Brain microvascular endothelial cell (primary cell): ENCODE data around the gene AATF.
A peak's percentile ranks its signal among the peaks of the same experiment; 100 is the strongest.

Source experiments
- DNase-seq: peaks from one replicate; pipeline ENCODE4 v3.0.0-alpha.2; 2020
- H3K27ac ChIP-seq: fragments of 250-450 bp; sonication (Bioruptor Pico); 2 replicates; pipeline ENCODE4 v1.5.1; 2020; ENCODE audit warnings: mild to moderate bottlenecking, moderate library complexity
- H3K27me3 ChIP-seq: fragments of 250-450 bp; sonication (Bioruptor Pico); replicated peaks from 2 replicates; pipeline ENCODE4 v1.5.1; 2020; ENCODE audit warnings: mild to moderate bottlenecking
- H3K36me3 ChIP-seq: fragments of 250-450 bp; sonication (Bioruptor Pico); replicated peaks from 2 replicates; pipeline ENCODE4 v1.5.1; 2020; ENCODE audit warnings: mild to moderate bottlenecking
- H3K4me3 ChIP-seq: 2 replicates; pipeline ENCODE4 v1.5.1; 2011; ENCODE audit warnings: low read depth, mild to moderate bottlenecking, control low read depth, low read length, moderate library complexity
- CTCF ChIP-seq: IDR thresholded peaks from 2 replicates; pipeline ENCODE4 v1.5.1; 2011; ENCODE audit warnings: low read depth, mild to moderate bottlenecking, moderate library complexity, low read length, control low read depth, inconsistent platforms; ENCODE audit errors: missing control alignments
- in situ Hi-C: cut with HindIII; loops from 2 replicates; pipeline ENCODE4 v1.10.0; 2017; ENCODE audit warnings: low sequenced_read_pairs, low pct_ligation_motif_present

AATF gene

DNA sequence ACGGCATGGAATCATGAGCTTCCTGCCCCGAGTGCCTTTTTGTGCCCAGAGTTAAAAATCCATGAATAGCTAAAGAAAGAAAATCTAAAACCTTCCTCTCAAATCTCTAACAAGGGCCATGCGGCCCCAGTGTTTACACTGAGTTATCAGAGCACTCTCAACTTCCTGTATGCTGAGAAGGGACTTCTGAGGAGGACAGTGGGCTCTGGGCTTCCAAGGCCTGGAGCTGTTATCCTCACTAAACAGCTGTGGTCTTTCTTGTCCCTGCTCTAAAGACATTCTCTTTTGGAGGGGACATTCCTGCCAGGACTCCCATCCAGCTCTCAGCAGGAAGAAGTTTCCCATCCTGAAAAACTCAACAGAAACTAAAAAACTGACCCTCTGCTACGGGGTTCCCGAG, 135.6 kb downstream of the AATF start:
- Histone ChIP-seq H3K4me3 (no peak overlapping the region), H3K27ac (no peak overlapping the region), H3K27me3 (no peaks in the 10 kb centered on the region), H3K36me3 (peaks cover 28% of the 10 kb centered on the region)
- in situ Hi-C loops = no loop called here
- no peak for TF ChIP-seq CTCF
- DNase-seq = no peak

GRCh38 chr17:37086334-37086733, 137.6 kb downstream of the AATF start:
- Histone ChIP-seq H3K27ac (no peak overlapping the region), H3K36me3 (peaks cover 28% of the 10 kb centered on the region), H3K27me3 (no peaks in the 10 kb centered on the region), H3K4me3 (no peak overlapping the region)
- DNase-seq = no peak
- in situ Hi-C loops = no loop called here
- no peak for TF ChIP-seq CTCF

GRCh38 chr17:37086948-37087347, 138.2 kb downstream of the AATF start:
- Histone ChIP-seq H3K36me3 (peaks cover 28% of the 10 kb centered on the region), H3K4me3 (no peak overlapping the region), H3K27ac (no peak overlapping the region), H3K27me3 (no peaks in the 10 kb centered on the region)
- in situ Hi-C loops = no loop called here
- no peak for DNase-seq
- TF ChIP-seq CTCF = no peak

- Histone ChIP-seq H3K27ac (no peak overlapping the region), H3K27me3 (no peaks in the 10 kb centered on the region), H3K4me3 (no peak overlapping the region), H3K36me3 (peaks cover 28% of the 10 kb centered on the region)
- TF ChIP-seq CTCF = no peak
- no peak for DNase-seq
- in situ Hi-C loops = no loop called here
These were observed 138.9 kb downstream of the AATF start for GRCh38 chr17:37087683-37088082.

GRCh38 chr17:37088459-37088858, 139.7 kb downstream of the AATF start:
- Histone ChIP-seq H3K4me3 (no peak overlapping the region), H3K36me3 (peaks cover 28% of the 10 kb centered on the region), H3K27ac (no peak overlapping the region), H3K27me3 (no peaks in the 10 kb centered on the region)
- in situ Hi-C loops = no loop called here
- no peak for TF ChIP-seq CTCF
- peak; percentile 24 for DNase-seq

GRCh38 chr17:37088913-37089312, 140.2 kb downstream of the AATF start:
- in situ Hi-C loops = no loop called here
- DNase-seq = no peak
- no peak overlapping the region for H3K4me3 ChIP-seq
- peaks cover 28% of the 10 kb centered on the region for H3K36me3 ChIP-seq
- no peak overlapping the region for H3K27ac ChIP-seq
- no peak for TF ChIP-seq CTCF
- no peaks in the 10 kb centered on the region for H3K27me3 ChIP-seq
